ENCODE results near the gene SFR1.

DNA sequence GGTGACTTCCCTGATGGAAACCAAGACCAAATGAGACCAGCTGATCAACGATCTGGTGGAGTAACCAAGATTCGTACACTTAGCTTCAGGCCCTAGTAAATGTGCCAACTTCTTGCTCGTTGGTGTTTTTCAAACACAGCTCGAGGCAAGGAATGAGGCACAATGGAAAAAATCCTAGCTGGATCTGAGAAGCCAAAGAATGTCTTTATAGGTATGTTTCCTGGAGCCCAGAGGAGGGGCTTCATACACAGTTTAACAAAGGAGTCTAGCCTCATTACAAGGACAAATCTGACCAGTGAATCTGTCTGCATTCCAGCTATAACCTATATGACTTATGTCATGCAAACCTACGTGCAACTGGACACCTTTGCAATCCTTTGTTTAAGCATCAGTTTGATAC is 40.0 kb upstream of the SFR1 start:
- TF ChIP-seq, protein P1, sequence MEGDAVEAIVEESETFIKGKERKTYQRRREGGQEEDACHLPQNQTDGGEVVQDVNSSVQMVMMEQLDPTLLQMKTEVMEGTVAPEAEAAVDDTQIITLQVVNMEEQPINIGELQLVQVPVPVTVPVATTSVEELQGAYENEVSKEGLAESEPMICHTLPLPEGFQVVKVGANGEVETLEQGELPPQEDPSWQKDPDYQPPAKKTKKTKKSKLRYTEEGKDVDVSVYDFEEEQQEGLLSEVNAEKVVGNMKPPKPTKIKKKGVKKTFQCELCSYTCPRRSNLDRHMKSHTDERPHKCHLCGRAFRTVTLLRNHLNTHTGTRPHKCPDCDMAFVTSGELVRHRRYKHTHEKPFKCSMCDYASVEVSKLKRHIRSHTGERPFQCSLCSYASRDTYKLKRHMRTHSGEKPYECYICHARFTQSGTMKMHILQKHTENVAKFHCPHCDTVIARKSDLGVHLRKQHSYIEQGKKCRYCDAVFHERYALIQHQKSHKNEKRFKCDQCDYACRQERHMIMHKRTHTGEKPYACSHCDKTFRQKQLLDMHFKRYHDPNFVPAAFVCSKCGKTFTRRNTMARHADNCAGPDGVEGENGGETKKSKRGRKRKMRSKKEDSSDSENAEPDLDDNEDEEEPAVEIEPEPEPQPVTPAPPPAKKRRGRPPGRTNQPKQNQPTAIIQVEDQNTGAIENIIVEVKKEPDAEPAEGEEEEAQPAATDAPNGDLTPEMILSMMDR (conservative IDR thresholded peaks at IDR 0.05; ENCODE audit: low read depth, low read length) = no peak
- TF ChIP-seq EZH2phosphoT487 (IDR thresholded peaks at IDR 0.05; ENCODE audit: borderline replicate concordance, low read length) = no peak
